Tibial artery (tissue), 4 donors: ENCODE measurements around the gene URB1.
A peak's percentile ranks its signal among the peaks of the same experiment; 100 is the strongest.

Experiments used
- DNase-seq, 2 donors: peaks; one replicate each; pipeline ENCODE4 v3.0.0-alpha.2; 2019
- H3K27ac ChIP-seq, 2 donors: fragments of 200-600 bp; sonication (generic) in 1 of 2; 1 replicate in 1 of 2; 2 replicates in 1 of 2; pipeline ENCODE4 v1.5.1; 2018 to 2019; ENCODE audit warnings: mild to moderate bottlenecking in 1 of 2
- H3K27me3 ChIP-seq, 2 donors: fragments of 200-600 bp; sonication (generic) in 1 of 2; one replicate each; pipeline versions ENCODE4 v1.5.1 to v1.6.0; 2016 to 2019
- H3K36me3 ChIP-seq, 3 donors: fragments of 200-600 bp; sonication (generic) in 2 of 3; one replicate each; pipeline ENCODE4 v1.5.1; 2016 to 2019; ENCODE audit warnings: mild to moderate bottlenecking in 2 of 3
- H3K4me1 ChIP-seq, 4 donors: fragments of 200-600 bp; sonication (generic) in 2 of 4; 1 replicate in 3 of 4; 2 replicates in 1 of 4; pipeline ENCODE4 v1.5.1; 2016 to 2019
- H3K4me3 ChIP-seq, 2 donors: fragments of 200-600 bp; sonication (generic) in 1 of 2; 1 replicate in 1 of 2; 2 replicates in 1 of 2; pipeline ENCODE4 v1.5.1; 2018 to 2019; ENCODE audit warnings: mild to moderate bottlenecking in 2 of 2
- H3K9me3 ChIP-seq, 3 donors: fragments of 200-600 bp; sonication (generic) in 1 of 3; one replicate each; pipeline ENCODE4 v1.5.1; 2016 to 2019
- intact Hi-C: fragments of 100-400 bp; cut with DNase I; formaldehyde crosslinking; loops from one replicate; pipeline ENCODE4 v1.15.0; 2023; ENCODE audit warnings: low total_unique reads
- TF ChIP-seq, protein P1 (sequence below), 2 experiments: fragments of 200-600 bp in 1 of 2; fragments of 450-650 bp in 1 of 2; IDR thresholded peaks; one replicate each; pipeline ENCODE4 v1.5.1; 2017 to 2019; ENCODE audit warnings: antibody characterized with exemption in 2 of 2, mild to moderate bottlenecking in 1 of 2, moderate library complexity in 1 of 2

URB1 gene

DNA sequence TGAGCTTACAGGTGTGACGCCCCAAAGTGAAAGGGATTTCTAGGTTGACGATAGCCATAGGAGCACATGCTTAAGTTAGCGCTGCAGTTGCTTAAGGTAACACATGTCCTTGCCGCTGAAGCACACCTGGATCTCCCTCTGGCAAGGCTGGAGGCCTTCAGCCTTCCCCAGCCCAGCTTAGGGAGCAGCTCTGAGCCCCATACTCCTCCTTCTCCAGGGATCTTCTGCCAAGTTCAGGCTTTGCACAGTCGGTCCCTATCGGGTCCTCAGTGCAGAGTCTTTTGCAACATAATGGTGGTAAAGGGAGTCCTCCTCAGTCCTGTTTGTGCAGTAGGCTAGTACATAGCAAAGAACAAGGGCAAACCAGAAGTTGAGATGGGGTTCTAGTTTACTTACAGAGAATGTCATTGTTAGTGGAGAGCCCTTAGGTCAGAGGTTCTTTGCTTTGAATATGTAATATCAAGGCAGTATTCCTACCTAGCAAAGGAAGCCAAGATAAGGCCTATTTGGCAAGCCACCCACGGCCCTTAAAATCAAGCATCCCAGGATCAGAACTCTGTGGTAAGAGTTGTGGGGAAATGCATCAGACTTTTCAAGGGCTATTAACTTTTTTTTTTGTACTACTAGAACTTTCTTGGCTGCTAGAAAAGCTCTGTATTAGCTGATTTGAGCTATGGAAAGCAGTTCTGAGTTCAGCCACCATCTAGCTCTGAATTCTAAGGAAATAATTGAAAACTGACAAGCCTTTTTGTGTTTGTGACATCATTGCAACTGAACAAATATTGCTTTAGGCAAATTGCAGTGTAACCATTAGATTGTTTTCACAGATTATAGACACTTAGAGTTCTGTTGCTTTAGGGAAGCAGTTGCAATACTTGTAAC, 21.1 kb upstream of the URB1 start:
- H3K27me3 ChIP-seq = no peaks in the 10 kb centered on the region
- no peaks in the 10 kb centered on the region for H3K9me3 ChIP-seq
- intact Hi-C loops = loop anchor here (5.0 kb wide), 1 partner anchor 153 kb away; no protein-coding TSS in a partner anchor
- peak overlapping the region; percentile 73 to 87 for H3K4me3 ChIP-seq
- TF ChIP-seq, protein P1, sequence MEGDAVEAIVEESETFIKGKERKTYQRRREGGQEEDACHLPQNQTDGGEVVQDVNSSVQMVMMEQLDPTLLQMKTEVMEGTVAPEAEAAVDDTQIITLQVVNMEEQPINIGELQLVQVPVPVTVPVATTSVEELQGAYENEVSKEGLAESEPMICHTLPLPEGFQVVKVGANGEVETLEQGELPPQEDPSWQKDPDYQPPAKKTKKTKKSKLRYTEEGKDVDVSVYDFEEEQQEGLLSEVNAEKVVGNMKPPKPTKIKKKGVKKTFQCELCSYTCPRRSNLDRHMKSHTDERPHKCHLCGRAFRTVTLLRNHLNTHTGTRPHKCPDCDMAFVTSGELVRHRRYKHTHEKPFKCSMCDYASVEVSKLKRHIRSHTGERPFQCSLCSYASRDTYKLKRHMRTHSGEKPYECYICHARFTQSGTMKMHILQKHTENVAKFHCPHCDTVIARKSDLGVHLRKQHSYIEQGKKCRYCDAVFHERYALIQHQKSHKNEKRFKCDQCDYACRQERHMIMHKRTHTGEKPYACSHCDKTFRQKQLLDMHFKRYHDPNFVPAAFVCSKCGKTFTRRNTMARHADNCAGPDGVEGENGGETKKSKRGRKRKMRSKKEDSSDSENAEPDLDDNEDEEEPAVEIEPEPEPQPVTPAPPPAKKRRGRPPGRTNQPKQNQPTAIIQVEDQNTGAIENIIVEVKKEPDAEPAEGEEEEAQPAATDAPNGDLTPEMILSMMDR (IDR thresholded peaks at IDR 0.05) = no peak
- peak in 1 of 2 donors; percentile 41 for DNase-seq
- H3K27ac ChIP-seq = peak overlapping the region; percentile 93 to 98
- peaks cover 0 to 49% (median 45%) of the 10 kb centered on the region in 4 donors for H3K4me1 ChIP-seq
- H3K36me3 ChIP-seq = peaks cover 0 to 27% (median 10%) of the 10 kb centered on the region in 3 donors

DNA sequence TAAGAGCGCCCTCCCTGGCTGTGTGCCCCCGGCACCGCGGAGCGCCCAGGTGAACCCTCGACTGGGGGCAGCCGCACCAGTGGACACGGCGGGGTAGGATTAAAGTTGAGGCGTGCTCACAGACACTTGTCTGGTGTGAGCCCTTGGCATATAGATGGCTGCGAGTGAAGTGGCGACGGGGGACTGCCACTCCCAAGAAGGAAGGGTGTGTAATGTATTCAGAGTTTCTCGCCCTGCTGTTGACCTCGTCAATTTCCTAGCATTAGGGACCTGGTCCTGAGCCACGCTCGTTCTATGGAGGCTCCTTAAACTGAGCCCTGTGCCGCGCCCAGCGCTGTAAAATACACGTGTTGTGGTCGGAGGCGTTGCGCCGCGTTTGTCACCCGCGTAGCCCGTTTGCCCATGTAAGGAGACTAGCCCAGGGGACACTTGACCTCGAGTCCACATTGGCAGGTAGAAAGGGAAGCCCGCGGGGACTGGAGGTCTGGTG, 20.2 kb upstream of the URB1 start:
- Histone ChIP-seq H3K36me3 (peaks cover 0 to 19% (median 6%) of the 10 kb centered on the region in 3 donors), H3K4me3 (peak overlapping the region; percentile 73 to 87), H3K4me1 (peaks cover 0 to 48% (median 41%) of the 10 kb centered on the region in 4 donors), H3K27ac (peak overlapping the region; percentile 93 to 98), H3K9me3 (no peaks in the 10 kb centered on the region), H3K27me3 (no peaks in the 10 kb centered on the region)
- TF ChIP-seq, protein P1 (IDR thresholded peaks at IDR 0.05) = no peak
- DNase-seq = peak; percentile 68 to 87
- intact Hi-C loops = loop anchor here (5.0 kb wide), 1 partner anchor 154 kb away; no protein-coding TSS in a partner anchor

DNA sequence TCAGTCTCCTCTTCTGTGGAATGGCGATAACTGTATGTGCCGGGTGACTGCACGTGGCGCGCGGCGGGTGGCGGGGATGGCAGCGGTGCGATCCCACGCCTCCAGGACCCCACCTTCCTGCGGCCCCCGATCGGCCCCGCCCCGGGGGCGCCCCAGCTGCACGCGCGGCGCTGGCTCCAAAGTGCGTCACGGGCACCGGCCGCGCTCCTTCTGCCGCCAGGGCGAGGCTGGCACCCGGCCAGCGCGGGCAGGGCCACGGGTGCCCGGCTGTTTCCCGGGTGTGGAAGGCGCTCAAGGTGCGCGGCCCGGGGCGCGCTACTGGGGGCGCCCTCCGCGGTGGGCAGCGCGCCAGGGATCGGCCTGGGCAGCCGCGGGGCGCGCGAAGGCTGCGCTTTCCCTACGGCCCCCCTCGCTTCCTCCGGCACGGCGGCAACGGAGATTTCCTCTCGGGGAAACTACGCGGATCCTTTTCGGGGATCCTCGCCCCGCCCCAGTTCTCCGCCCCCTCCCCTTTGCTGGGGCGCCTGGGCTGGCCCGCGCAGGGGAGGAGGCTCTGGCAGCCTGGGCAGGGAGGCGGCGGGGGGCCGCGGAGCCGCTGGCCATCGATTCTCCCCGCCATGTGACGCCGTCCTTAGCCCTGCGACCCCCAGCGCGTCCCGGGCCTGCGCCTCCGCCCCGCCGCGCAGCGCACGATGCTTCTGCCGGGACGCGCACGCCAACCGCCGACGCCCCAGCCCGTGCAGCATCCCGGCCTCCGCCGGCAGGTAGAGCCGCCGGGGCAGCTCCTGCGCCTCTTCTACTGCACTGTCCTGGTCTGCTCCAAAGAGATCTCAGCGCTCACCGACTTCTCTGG, 19.6 kb upstream of the URB1 start, which contains the start of gene EVA1C:
TSS of gene EVA1C (plus strand) at position 545 of the 853 bp plus-strand sequence. CDS start at position 693, 148 bp downstream.
- peak within 1 kb of the TSS; percentile 73 to 87 for H3K4me3 ChIP-seq
- H3K4me1 ChIP-seq = peaks cover 0 to 48% (median 40%) of the 10 kb centered on the region in 4 donors
- intact Hi-C loops = loop anchor here (5.0 kb wide), 1 partner anchor 155 kb away; no protein-coding TSS in a partner anchor
- no peaks in the 10 kb centered on the region for H3K9me3 ChIP-seq
- peak; percentile 66 to 90 for DNase-seq
- peak within 1 kb of the TSS; percentile 93 to 98 for H3K27ac ChIP-seq
- peaks cover 0 to 12% (median 6%) of the 10 kb centered on the region in 3 donors for H3K36me3 ChIP-seq
- H3K27me3 ChIP-seq = no peaks in the 10 kb centered on the region
- TF ChIP-seq, protein P1 (IDR thresholded peaks at IDR 0.05) = peak; percentile 15 to 38

DNA sequence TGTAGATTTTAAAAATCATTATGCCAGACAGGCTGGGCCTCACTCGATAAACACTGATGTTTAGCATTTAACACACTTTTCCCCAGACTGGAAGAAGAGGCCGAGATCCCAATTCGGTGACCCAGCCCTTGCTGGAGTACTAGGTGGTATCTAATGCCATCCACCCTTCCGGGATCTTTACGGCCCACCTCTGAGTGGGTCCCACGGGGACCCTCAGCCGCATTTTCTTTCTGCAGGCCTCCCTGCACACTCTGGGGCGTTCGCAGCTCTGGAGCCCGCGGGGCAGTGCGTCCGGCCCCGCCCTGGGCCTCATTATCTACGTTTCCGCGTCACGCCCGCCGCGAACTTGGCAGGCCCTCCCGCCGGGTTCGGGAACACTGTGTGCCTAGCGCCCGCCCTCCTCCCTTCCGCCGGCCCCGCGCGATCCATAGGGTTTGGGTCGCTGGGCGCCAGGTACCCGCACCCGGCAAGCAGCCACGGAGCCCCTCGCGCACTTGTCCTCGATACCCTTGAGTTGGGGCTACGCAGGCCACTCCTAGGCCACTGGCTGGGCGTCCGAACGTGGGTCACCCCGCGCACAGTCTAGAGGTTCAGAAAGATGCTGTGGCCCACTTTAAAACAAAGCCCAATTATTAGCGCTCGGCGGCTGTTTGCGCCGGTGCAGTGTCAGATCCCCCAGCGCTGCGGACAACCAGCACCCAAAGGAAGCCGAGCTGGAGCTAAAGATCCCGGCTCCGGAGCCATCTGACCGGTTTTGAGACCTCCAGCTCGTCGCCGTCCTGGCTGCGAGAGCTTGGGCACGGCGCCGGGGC, 18.7 kb upstream of the URB1 start:
- intact Hi-C loops = loop anchor here (5.0 kb wide), 1 partner anchor 156 kb away; no protein-coding TSS in a partner anchor
- TF ChIP-seq, protein P1 (IDR thresholded peaks at IDR 0.05) = no peak
- H3K27me3 ChIP-seq = no peaks in the 10 kb centered on the region
- H3K36me3 ChIP-seq = peaks cover 0 to 10% (median 1%) of the 10 kb centered on the region in 3 donors
- peak overlapping the region; percentile 93 to 98 for H3K27ac ChIP-seq
- peak; percentile 93 to 96 for DNase-seq
- no peaks in the 10 kb centered on the region for H3K9me3 ChIP-seq
- peak overlapping the region; percentile 73 to 87 for H3K4me3 ChIP-seq
- H3K4me1 ChIP-seq = peaks cover 0 to 43% (median 36%) of the 10 kb centered on the region in 4 donors
